Left forelimb (tissue), 1 donor: Measurements from ENCODE around the gene EDA.
"Not testable (repeated sequence)": the region's sequence is repeated elsewhere in the genome, so short reads cannot be mapped to it uniquely, and the experiment has no call there.

Experiments used
- DNase-seq: peaks from one replicate; pipeline ENCODE4 v3.0.0-alpha.2; 2018; ENCODE audit warnings: low spot score

Gene EDA

GRCh38 chrX:69959712-69960111, 343.8 kb downstream of the EDA start:
- no peak for DNase-seq

- no peak for DNase-seq
Observed at GRCh38 chrX:69961365-69962072, 345.6 kb downstream of the EDA start.

- no peak for DNase-seq
Observed at GRCh38 chrX:69968950-69969349, 353.0 kb downstream of the EDA start.

- no peak for DNase-seq
Observed at GRCh38 chrX:69969460-69969859, 353.5 kb downstream of the EDA start.

- DNase-seq, result no peak
Observed at GRCh38 chrX:69987691-69988090, 371.8 kb downstream of the EDA start.

GRCh38 chrX:69988955-69989394, 373.1 kb downstream of the EDA start:
- DNase-seq, result no peak

- no peak for DNase-seq
Observed at GRCh38 chrX:69991685-69992084, 375.8 kb downstream of the EDA start.

- no peak for DNase-seq
Observed at GRCh38 chrX:69993494-69993893, 377.6 kb downstream of the EDA start.

GRCh38 chrX:69995362-69996112, 379.6 kb downstream of the EDA start:
- no peak for DNase-seq

- no peak for DNase-seq
Observed at GRCh38 chrX:69996113-69996468, 380.2 kb downstream of the EDA start.

- not testable (repeated sequence) for DNase-seq
Observed at GRCh38 chrX:69998299-69998698, 382.4 kb downstream of the EDA start.

GRCh38 chrX:70001269-70001668, 385.4 kb downstream of the EDA start:
- DNase-seq, result no peak

- no peak for DNase-seq
Observed at GRCh38 chrX:70001708-70002341, 385.9 kb downstream of the EDA start.

- no peak for DNase-seq
Observed at GRCh38 chrX:70007946-70008345, 392.0 kb downstream of the EDA start.

GRCh38 chrX:70009049-70009448, 393.1 kb downstream of the EDA start:
- DNase-seq, result no peak

- DNase-seq, result no peak
Observed at GRCh38 chrX:70009970-70010369, 394.1 kb downstream of the EDA start.

- DNase-seq, result no peak
Observed at GRCh38 chrX:70012756-70013155, 396.8 kb downstream of the EDA start.

GRCh38 chrX:70013466-70014381, 397.8 kb downstream of the EDA start:
- DNase-seq, result no peak

- DNase-seq, result no peak
Observed at GRCh38 chrX:70016513-70016912, 400.6 kb downstream of the EDA start.

GRCh38 chrX:70022616-70023015, 406.7 kb downstream of the EDA start:
- DNase-seq, result no peak

- DNase-seq, result no peak
Observed at GRCh38 chrX:70025464-70025863, 409.6 kb downstream of the EDA start.
